Loucy (cell line): ENCODE results near the gene FGF14.

Source experiments
- H2AFZ ChIP-seq: fragments of 200-600 bp; sonication (generic); 2 replicates; pipeline ENCODE4 v1.6.0; 2016; ENCODE audit warnings: antibody characterized with exemption, mild to moderate bottlenecking, low read length, moderate library complexity
- H3F3A ChIP-seq: fragments of 200-600 bp; 2 replicates; pipeline ENCODE4 v1.6.0; 2016; ENCODE audit warnings: antibody characterized with exemption, low read depth, mild to moderate bottlenecking
- H3K27me3 ChIP-seq: fragments of 200-600 bp; sonication (generic); 2 replicates; pipeline ENCODE4 v1.6.1; 2014; ENCODE audit warnings: low read length, mild to moderate bottlenecking; ENCODE audit not compliant: insufficient read depth, poor library complexity, severe bottlenecking
- H3K36me3 ChIP-seq: fragments of 200-600 bp; sonication (generic); 2 replicates; pipeline ENCODE4 v1.6.1; 2016; ENCODE audit warnings: low read length; ENCODE audit not compliant: insufficient read depth
- H3K4me1 ChIP-seq: fragments of 200-600 bp; sonication (generic); 2 replicates; pipeline ENCODE4 v1.5.1; 2014; ENCODE audit warnings: low read length, mild to moderate bottlenecking; ENCODE audit not compliant: insufficient read depth, poor library complexity, severe bottlenecking
- H3K4me2 ChIP-seq: fragments of 200-600 bp; sonication (generic); 2 replicates; pipeline ENCODE4 v1.6.0; 2014; ENCODE audit warnings: antibody characterized with exemption, low read length, low read depth, mild to moderate bottlenecking; ENCODE audit not compliant: poor library complexity, severe bottlenecking
- H3K4me3 ChIP-seq: fragments of 200-600 bp; sonication (generic); 2 replicates; pipeline ENCODE4 v1.5.1; 2014; ENCODE audit warnings: low read length, mild to moderate bottlenecking, mixed read lengths; ENCODE audit not compliant: poor library complexity, severe bottlenecking
- H3K79me2 ChIP-seq: fragments of 200-600 bp; sonication (generic); 2 replicates; pipeline ENCODE4 v1.6.1; 2014; ENCODE audit warnings: low read length; ENCODE audit not compliant: insufficient read depth
- H3K9ac ChIP-seq: fragments of 200-600 bp; sonication (generic); 2 replicates; pipeline ENCODE4 v1.6.0; 2014; ENCODE audit warnings: mild to moderate bottlenecking, low read depth, low read length, moderate library complexity; ENCODE audit not compliant: poor library complexity, severe bottlenecking
- H3K9me2 ChIP-seq: fragments of 200-600 bp; sonication (generic); replicated peaks from 2 replicates; pipeline ENCODE4 v1.6.1; 2016; ENCODE audit warnings: low read depth, low read length, mixed read lengths
- H3K9me3 ChIP-seq: fragments of 200-600 bp; sonication (generic); 2 replicates; pipeline ENCODE4 v1.6.1; 2014; ENCODE audit warnings: mild to moderate bottlenecking, antibody characterized with exemption, low read length, low read depth; ENCODE audit not compliant: insufficient read depth
- H4K20me1 ChIP-seq: fragments of 200-600 bp; sonication (generic); 2 replicates; pipeline ENCODE4 v1.6.0; 2014; ENCODE audit warnings: antibody characterized with exemption, low read length, mild to moderate bottlenecking; ENCODE audit not compliant: insufficient read depth, poor library complexity, severe bottlenecking
- EZH2phosphoT487 ChIP-seq: fragments of 200-600 bp; IDR thresholded peaks from 2 replicates; pipeline ENCODE4 v1.6.1; 2018; ENCODE audit warnings: antibody characterized with exemption, mild to moderate bottlenecking, moderate library complexity, borderline replicate concordance
- TF ChIP-seq, protein P1 (sequence below): fragments of 200-600 bp; sonication (generic); conservative IDR thresholded peaks from 2 replicates; pipeline ENCODE4 v1.5.1; 2014; ENCODE audit warnings: mild to moderate bottlenecking, antibody characterized with exemption, low read length

Gene FGF14

DNA sequence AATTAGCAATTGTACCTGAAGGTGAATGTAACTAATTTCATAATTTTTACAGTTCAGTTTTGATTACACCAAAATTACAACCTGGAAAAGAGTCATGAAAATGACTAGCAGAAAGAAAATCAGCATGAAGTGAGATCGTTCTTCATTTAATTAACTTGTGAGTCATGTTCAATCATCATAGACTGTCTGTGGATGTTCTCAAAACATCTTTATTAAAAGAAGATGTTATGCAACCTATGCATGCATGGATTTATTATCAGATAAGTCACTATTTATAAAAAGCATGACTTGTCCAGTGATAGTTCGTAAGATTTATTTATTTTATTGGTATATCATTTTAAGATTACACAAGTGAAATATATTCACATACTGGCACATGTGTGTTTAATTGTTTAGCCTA lies 703.4 kb downstream of the FGF14 start:
- H3K36me3 ChIP-seq = no peaks in the 10 kb centered on the region
- no peaks in the 10 kb centered on the region for H3F3A ChIP-seq
- H3K4me2 ChIP-seq = no peak overlapping the region

DNA sequence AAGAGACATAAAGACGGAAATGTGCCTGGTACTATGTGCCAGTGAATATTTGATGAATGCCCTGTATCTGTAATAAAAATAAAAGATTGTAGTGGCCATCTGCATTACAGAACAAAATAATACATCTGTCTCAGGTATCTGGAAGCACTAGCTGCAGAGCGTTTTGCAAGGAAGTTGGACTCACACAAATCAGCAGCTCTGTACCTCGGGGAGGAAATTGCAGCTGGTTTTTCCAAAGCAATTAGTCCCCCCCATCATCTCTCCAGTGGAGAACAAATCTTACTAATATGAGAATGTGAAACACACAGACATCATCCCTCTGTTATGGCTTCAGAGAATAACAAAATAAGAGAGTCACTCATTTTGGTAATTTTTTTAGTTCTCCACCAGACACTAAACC lies 704.1 kb downstream of the FGF14 start:
- Histone ChIP-seq H2AFZ (no peak overlapping the region), H3K9me3 (no peaks in the 10 kb centered on the region), H3K36me3 (no peaks in the 10 kb centered on the region), H3K27me3 (no peaks in the 10 kb centered on the region), H3K4me2 (no peak overlapping the region), H3K4me3 (no peak overlapping the region), H3K9me2 (no peaks in the 10 kb centered on the region), H3F3A (no peaks in the 10 kb centered on the region), H3K4me1 (no peaks in the 10 kb centered on the region), H3K79me2 (no peaks in the 10 kb centered on the region), H4K20me1 (no peaks in the 10 kb centered on the region), H3K9ac (no peak overlapping the region)
- TF ChIP-seq EZH2phosphoT487 = no peak
- TF ChIP-seq, protein P1, sequence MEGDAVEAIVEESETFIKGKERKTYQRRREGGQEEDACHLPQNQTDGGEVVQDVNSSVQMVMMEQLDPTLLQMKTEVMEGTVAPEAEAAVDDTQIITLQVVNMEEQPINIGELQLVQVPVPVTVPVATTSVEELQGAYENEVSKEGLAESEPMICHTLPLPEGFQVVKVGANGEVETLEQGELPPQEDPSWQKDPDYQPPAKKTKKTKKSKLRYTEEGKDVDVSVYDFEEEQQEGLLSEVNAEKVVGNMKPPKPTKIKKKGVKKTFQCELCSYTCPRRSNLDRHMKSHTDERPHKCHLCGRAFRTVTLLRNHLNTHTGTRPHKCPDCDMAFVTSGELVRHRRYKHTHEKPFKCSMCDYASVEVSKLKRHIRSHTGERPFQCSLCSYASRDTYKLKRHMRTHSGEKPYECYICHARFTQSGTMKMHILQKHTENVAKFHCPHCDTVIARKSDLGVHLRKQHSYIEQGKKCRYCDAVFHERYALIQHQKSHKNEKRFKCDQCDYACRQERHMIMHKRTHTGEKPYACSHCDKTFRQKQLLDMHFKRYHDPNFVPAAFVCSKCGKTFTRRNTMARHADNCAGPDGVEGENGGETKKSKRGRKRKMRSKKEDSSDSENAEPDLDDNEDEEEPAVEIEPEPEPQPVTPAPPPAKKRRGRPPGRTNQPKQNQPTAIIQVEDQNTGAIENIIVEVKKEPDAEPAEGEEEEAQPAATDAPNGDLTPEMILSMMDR = no peak

More for the DNA sequence above, 703.4 kb downstream of the FGF14 start:
- no peaks in the 10 kb centered on the region for H3K9me3 ChIP-seq
- H3K9ac ChIP-seq = no peak overlapping the region
- TF ChIP-seq, protein P1 = no peak
- no peak for TF ChIP-seq EZH2phosphoT487
- no peaks in the 10 kb centered on the region for H3K27me3 ChIP-seq
- no peak overlapping the region for H2AFZ ChIP-seq
- no peak overlapping the region for H3K4me3 ChIP-seq
- H3K79me2 ChIP-seq = no peaks in the 10 kb centered on the region
- H3K9me2 ChIP-seq = no peaks in the 10 kb centered on the region
- no peaks in the 10 kb centered on the region for H3K4me1 ChIP-seq
- no peaks in the 10 kb centered on the region for H4K20me1 ChIP-seq

DNA sequence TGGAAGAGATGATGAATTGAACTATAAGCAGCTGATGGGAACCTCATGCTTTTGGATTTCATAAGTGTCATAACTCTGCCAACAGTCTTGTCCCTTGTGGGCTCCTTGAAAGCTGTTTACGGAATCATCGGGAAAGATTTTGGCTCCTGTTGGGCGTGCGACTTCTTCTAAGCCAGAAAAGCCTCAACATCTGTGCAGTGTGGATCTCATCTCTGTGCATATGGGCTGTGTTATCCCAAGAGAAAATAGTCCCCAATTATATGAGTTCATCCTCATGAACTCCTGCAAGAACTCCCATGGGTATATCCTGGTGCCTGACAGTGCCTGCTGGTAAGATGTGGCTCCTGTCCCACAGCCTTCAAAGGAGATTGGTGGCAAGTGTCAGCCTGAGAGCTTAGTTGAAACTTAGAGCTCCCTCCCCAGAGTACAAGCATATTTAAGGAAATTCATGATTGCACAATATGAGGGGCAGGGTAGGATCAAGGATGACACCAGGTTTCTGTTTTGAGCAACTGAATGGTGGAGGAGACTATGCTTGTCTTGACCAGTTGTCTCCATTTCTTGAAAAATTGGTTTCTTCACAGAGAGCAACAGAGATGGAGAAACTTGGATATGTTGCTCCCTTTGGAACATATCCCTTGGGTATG lies 705.9 kb downstream of the FGF14 start:
- no peak for TF ChIP-seq EZH2phosphoT487
- TF ChIP-seq, protein P1 = no peak
- no peak overlapping the region for H3K4me2 ChIP-seq
- H3K9me3 ChIP-seq = no peaks in the 10 kb centered on the region

More for the DNA sequence above, 705.9 kb downstream of the FGF14 start:
- Histone ChIP-seq H3K36me3 (no peaks in the 10 kb centered on the region), H2AFZ (no peak overlapping the region), H3K27me3 (no peaks in the 10 kb centered on the region), H3K79me2 (no peaks in the 10 kb centered on the region), H3K9ac (no peak overlapping the region), H3F3A (no peaks in the 10 kb centered on the region), H4K20me1 (no peaks in the 10 kb centered on the region), H3K4me1 (no peaks in the 10 kb centered on the region), H3K9me2 (no peaks in the 10 kb centered on the region), H3K4me3 (no peak overlapping the region)
